ENCODE measurements around the gene SORBS1. TPM values are rescaled to one million over a fixed set of nuclear protein-coding genes. Genes with fewer than 3 reads are reported as not detected.

SORBS1 gene
- total and polyA plus RNA-seq, 2 of the 13 experiments (the other 11 are each of a cell fraction or from before 2014, with no cell fraction given), result 16.8 to 39.8 TPM

- TF ChIP-seq SALL2 (CRISPR knock-in tag; IDR thresholded peaks at IDR 0.05) (no peak), ZNF768 (CRISPR knock-in tag; IDR thresholded peaks at IDR 0.05) (no peak), ZSCAN25 (CRISPR knock-in tag; IDR thresholded peaks at IDR 0.05) (no peak), IRF9 (CRISPR knock-in tag; IDR thresholded peaks at IDR 0.05; ENCODE audit: borderline replicate concordance) (no peak), HMG20A (CRISPR knock-in tag; IDR thresholded peaks at IDR 0.05; ENCODE audit: borderline replicate concordance) (peak; percentile 76; the same call in 1 of the 2 replicates), ZNF577 (CRISPR knock-in tag; IDR thresholded peaks at IDR 0.05; ENCODE audit: borderline replicate concordance, low read depth) (no peak), GPN1 (CRISPR knock-in tag; IDR thresholded peaks at IDR 0.05; ENCODE audit: borderline replicate concordance) (no peak), TBX2 (CRISPR knock-in tag; IDR thresholded peaks at IDR 0.05; ENCODE audit: borderline replicate concordance) (peak; percentile 40; the same call in 1 of the 2 replicates), MATR3 (CRISPR knock-in tag; IDR thresholded peaks at IDR 0.05) (no peak), ZNF260 (CRISPR knock-in tag; IDR thresholded peaks at IDR 0.05; ENCODE audit: borderline replicate concordance, low read depth) (no peak), ZBTB42 (CRISPR knock-in tag; IDR thresholded peaks at IDR 0.05) (no peak), ZZZ3 (CRISPR knock-in tag; IDR thresholded peaks at IDR 0.05; ENCODE audit: borderline replicate concordance) (no peak), ASH2L (IDR thresholded peaks at IDR 0.05; ENCODE audit: insufficient read length, low read depth, low read length) (peak; percentile 71), ZNF20 (CRISPR knock-in tag; IDR thresholded peaks at IDR 0.05) (no peak), ZNF33B (CRISPR knock-in tag; IDR thresholded peaks at IDR 0.05) (no peak)
- TF ChIP-seq, protein P1, sequence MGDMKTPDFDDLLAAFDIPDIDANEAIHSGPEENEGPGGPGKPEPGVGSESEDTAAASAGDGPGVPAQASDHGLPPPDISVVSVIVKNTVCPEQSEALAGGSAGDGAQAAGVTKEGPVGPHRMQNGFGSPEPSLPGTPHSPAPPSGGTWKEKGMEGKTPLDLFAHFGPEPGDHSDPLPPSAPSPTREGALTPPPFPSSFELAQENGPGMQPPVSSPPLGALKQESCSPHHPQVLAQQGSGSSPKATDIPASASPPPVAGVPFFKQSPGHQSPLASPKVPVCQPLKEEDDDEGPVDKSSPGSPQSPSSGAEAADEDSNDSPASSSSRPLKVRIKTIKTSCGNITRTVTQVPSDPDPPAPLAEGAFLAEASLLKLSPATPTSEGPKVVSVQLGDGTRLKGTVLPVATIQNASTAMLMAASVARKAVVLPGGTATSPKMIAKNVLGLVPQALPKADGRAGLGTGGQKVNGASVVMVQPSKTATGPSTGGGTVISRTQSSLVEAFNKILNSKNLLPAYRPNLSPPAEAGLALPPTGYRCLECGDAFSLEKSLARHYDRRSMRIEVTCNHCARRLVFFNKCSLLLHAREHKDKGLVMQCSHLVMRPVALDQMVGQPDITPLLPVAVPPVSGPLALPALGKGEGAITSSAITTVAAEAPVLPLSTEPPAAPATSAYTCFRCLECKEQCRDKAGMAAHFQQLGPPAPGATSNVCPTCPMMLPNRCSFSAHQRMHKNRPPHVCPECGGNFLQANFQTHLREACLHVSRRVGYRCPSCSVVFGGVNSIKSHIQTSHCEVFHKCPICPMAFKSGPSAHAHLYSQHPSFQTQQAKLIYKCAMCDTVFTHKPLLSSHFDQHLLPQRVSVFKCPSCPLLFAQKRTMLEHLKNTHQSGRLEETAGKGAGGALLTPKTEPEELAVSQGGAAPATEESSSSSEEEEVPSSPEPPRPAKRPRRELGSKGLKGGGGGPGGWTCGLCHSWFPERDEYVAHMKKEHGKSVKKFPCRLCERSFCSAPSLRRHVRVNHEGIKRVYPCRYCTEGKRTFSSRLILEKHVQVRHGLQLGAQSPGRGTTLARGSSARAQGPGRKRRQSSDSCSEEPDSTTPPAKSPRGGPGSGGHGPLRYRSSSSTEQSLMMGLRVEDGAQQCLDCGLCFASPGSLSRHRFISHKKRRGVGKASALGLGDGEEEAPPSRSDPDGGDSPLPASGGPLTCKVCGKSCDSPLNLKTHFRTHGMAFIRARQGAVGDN (CRISPR knock-in tag; IDR thresholded peaks at IDR 0.05), result no peak
- TF ChIP-seq, protein P2, sequence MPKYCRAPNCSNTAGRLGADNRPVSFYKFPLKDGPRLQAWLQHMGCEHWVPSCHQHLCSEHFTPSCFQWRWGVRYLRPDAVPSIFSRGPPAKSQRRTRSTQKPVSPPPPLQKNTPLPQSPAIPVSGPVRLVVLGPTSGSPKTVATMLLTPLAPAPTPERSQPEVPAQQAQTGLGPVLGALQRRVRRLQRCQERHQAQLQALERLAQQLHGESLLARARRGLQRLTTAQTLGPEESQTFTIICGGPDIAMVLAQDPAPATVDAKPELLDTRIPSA (CRISPR knock-in tag; IDR thresholded peaks at IDR 0.05; ENCODE audit: borderline replicate concordance), result no peak
- TF ChIP-seq, protein P3, sequence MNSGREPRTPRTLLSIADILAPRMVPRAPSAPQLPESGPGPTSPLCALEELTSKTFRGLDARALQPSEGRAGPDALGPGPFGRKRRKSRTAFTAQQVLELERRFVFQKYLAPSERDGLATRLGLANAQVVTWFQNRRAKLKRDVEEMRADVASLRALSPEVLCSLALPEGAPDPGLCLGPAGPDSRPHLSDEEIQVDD (CRISPR knock-in tag; IDR thresholded peaks at IDR 0.05; ENCODE audit: borderline replicate concordance), result no peak
Measured at GRCh38 chr10:95539560-95540284, 21.4 kb downstream of the SORBS1 start (continued).
